ENCODE measurements around the gene R3HDM4. TPM values are rescaled to one million over a fixed set of nuclear protein-coding genes. Genes with fewer than 3 reads are reported as not detected.

R3HDM4 gene
- total RNA-seq, 1 experiment from 2014 or later: 57.7 TPM

GRCh38 chr19:943551-944170 lies 30.6 kb upstream of the R3HDM4 start:
- TF ChIP-seq CTCF (IDR thresholded peaks at IDR 0.05; ENCODE audit: insufficient read depth in 1 of 2, low read depth in 1 of 2, low read length in 1 of 2, severe bottlenecking in 1 of 2, unreplicated experiment in 1 of 2): no peak
- H3K9me3 Mint-ChIP-seq (ENCODE audit: unreplicated experiment): no peaks in the 10 kb centered on the region
- intact Hi-C loops (cut with micrococcal nuclease; ENCODE audit: unreplicated experiment): no loop called here
- Histone ChIP-seq H3K4me1 (peaks cover 18% of the 10 kb centered on the region), H3K4me3 (ENCODE audit: low read depth, low read length) (no peak overlapping the region), H3K9me3 (no peaks in the 10 kb centered on the region), H3K36me3 (ENCODE audit: control insufficient read depth, insufficient read depth, low read length) (peaks cover 5% of the 10 kb centered on the region), H3K27me3 (replicated peaks; ENCODE audit: control insufficient read depth, insufficient read depth, low read length) (no peaks in the 10 kb centered on the region)
- H3K4me3 Mint-ChIP-seq (ENCODE audit: unreplicated experiment): no peak overlapping the region
- ChIA-PET POLR2A (no interaction called here), CTCF (interaction anchor here (0.7 kb wide), 1 partner anchor 1110 kb away, joined by 3 read pairs; no protein-coding TSS in a partner anchor)
- no peak for DNase-seq
- no peaks in the 10 kb centered on the region for H3K27me3 Mint-ChIP-seq (ENCODE audit: insufficient read depth, unreplicated experiment)
- H3K27ac Mint-ChIP-seq (ENCODE audit: unreplicated experiment): no peak overlapping the region
- H3K36me3 Mint-ChIP-seq (ENCODE audit: insufficient read depth, unreplicated experiment): peaks cover 88% of the 10 kb centered on the region
- peaks cover 6% of the 10 kb centered on the region for H3K4me1 Mint-ChIP-seq (ENCODE audit: low read depth, unreplicated experiment)
- no TSS peak for BruUV-seq (replicated peaks)

- Mint-ChIP-seq H3K9me3 (ENCODE audit: unreplicated experiment) (no peaks in the 10 kb centered on the region), H3K4me1 (ENCODE audit: low read depth, unreplicated experiment) (no peaks in the 10 kb centered on the region), H3K36me3 (ENCODE audit: insufficient read depth, unreplicated experiment) (peaks cover 88% of the 10 kb centered on the region), H3K4me3 (ENCODE audit: unreplicated experiment) (no peak overlapping the region), H3K27ac (ENCODE audit: unreplicated experiment) (no peak overlapping the region), H3K27me3 (ENCODE audit: insufficient read depth, unreplicated experiment) (no peaks in the 10 kb centered on the region)
- Histone ChIP-seq H3K27me3 (replicated peaks; ENCODE audit: control insufficient read depth, insufficient read depth, low read length) (no peaks in the 10 kb centered on the region), H3K4me1 (peaks cover 5% of the 10 kb centered on the region; the same call in 1 of the 2 replicates), H3K9me3 (no peaks in the 10 kb centered on the region), H3K36me3 (ENCODE audit: control insufficient read depth, insufficient read depth, low read length) (peaks cover 7% of the 10 kb centered on the region), H3K4me3 (ENCODE audit: low read depth, low read length) (no peak overlapping the region)
- TF ChIP-seq CTCF (IDR thresholded peaks at IDR 0.05; ENCODE audit: insufficient read depth in 1 of 2, low read depth in 1 of 2, low read length in 1 of 2, severe bottlenecking in 1 of 2, unreplicated experiment in 1 of 2): no peak
- POLR2A ChIA-PET: no interaction called here
- intact Hi-C loops (cut with micrococcal nuclease; ENCODE audit: unreplicated experiment): no loop called here
- CTCF ChIA-PET: no interaction called here
- no TSS peak for BruUV-seq (replicated peaks)
- no peak for DNase-seq
Observed at GRCh38 chr19:942133-942645, 29.2 kb upstream of the R3HDM4 start.

GRCh38 chr19:941292-942132 lies 28.5 kb upstream of the R3HDM4 start:
- no peak for TF ChIP-seq CTCF (IDR thresholded peaks at IDR 0.05; ENCODE audit: insufficient read depth in 1 of 2, low read depth in 1 of 2, low read length in 1 of 2, severe bottlenecking in 1 of 2, unreplicated experiment in 1 of 2)
- H3K4me1 Mint-ChIP-seq (ENCODE audit: low read depth, unreplicated experiment): no peaks in the 10 kb centered on the region
- POLR2A ChIA-PET: no interaction called here
- DNase-seq: no peak
- H3K27ac Mint-ChIP-seq (ENCODE audit: unreplicated experiment): peak overlapping the region; percentile 43
- CTCF ChIA-PET: no interaction called here
- peaks cover 3% of the 10 kb centered on the region; the same call in 1 of the 2 replicates for H3K4me1 ChIP-seq
- no TSS peak for BruUV-seq (replicated peaks)
- H3K4me3 Mint-ChIP-seq (ENCODE audit: unreplicated experiment): no peak overlapping the region
- H3K9me3 Mint-ChIP-seq (ENCODE audit: unreplicated experiment): no peaks in the 10 kb centered on the region
- intact Hi-C loops (cut with micrococcal nuclease; ENCODE audit: unreplicated experiment): no loop called here
- no peaks in the 10 kb centered on the region for H3K9me3 ChIP-seq
- no peaks in the 10 kb centered on the region for H3K27me3 ChIP-seq (replicated peaks; ENCODE audit: control insufficient read depth, insufficient read depth, low read length)
- H3K36me3 ChIP-seq (ENCODE audit: control insufficient read depth, insufficient read depth, low read length): peaks cover 7% of the 10 kb centered on the region
- H3K36me3 Mint-ChIP-seq (ENCODE audit: insufficient read depth, unreplicated experiment): peaks cover 88% of the 10 kb centered on the region
- H3K27me3 Mint-ChIP-seq (ENCODE audit: insufficient read depth, unreplicated experiment): no peaks in the 10 kb centered on the region
- H3K4me3 ChIP-seq (ENCODE audit: low read depth, low read length): no peak overlapping the region
